Skeletal muscle satellite cell (primary cell): ENCODE measurements around the gene HMGA1.

Experiments
- H3K27me3 ChIP-seq: 2 replicates; pipeline ENCODE4 v1.7.0; 2013; ENCODE audit warnings: low read length; ENCODE audit not compliant: control insufficient read depth, insufficient read depth
- H3K36me3 ChIP-seq: 2 replicates; pipeline ENCODE4 v1.7.0; 2013; ENCODE audit warnings: mild to moderate bottlenecking, control low read depth, low read length; ENCODE audit not compliant: insufficient read depth
- H3K4me1 ChIP-seq: 2 replicates; pipeline ENCODE4 v1.7.0; 2013; ENCODE audit warnings: low read length; ENCODE audit not compliant: control insufficient read depth, insufficient read depth
- H3K4me2 ChIP-seq: 2 replicates; pipeline ENCODE4 v1.7.0; 2013; ENCODE audit warnings: mild to moderate bottlenecking, low read length
- H3K4me3 ChIP-seq: 2 replicates; pipeline ENCODE4 v1.7.0; 2013; ENCODE audit warnings: low read length
- H3K9ac ChIP-seq: 2 replicates; pipeline ENCODE4 v1.7.0; 2013; ENCODE audit warnings: mild to moderate bottlenecking, low read depth, low read length, moderate library complexity
- H3K9me3 ChIP-seq: replicated peaks from 2 replicates; pipeline ENCODE4 v1.7.0; 2013; ENCODE audit warnings: mild to moderate bottlenecking, control low read depth, low read length

Gene HMGA1

GRCh38 chr6:34276191-34276590 is 39.5 kb downstream of the HMGA1 start:
- H3K4me1 ChIP-seq = no peaks in the 10 kb centered on the region
- H3K36me3 ChIP-seq = peaks cover 11% of the 10 kb centered on the region
- H3K27me3 ChIP-seq = no peaks in the 10 kb centered on the region
- H3K4me2 ChIP-seq = no peak overlapping the region
- H3K4me3 ChIP-seq = no peak overlapping the region
- H3K9me3 ChIP-seq = no peaks in the 10 kb centered on the region
- no peak overlapping the region for H3K9ac ChIP-seq

- H3K4me3 ChIP-seq = no peak overlapping the region
- no peaks in the 10 kb centered on the region for H3K4me1 ChIP-seq
- no peaks in the 10 kb centered on the region for H3K27me3 ChIP-seq
- H3K36me3 ChIP-seq = peaks cover 11% of the 10 kb centered on the region
- H3K4me2 ChIP-seq = no peak overlapping the region
- H3K9ac ChIP-seq = no peak overlapping the region
- no peaks in the 10 kb centered on the region for H3K9me3 ChIP-seq
These were observed 40.4 kb downstream of the HMGA1 start for GRCh38 chr6:34276881-34277762.

- Histone ChIP-seq H3K9me3 (no peaks in the 10 kb centered on the region), H3K4me1 (no peaks in the 10 kb centered on the region), H3K9ac (no peak overlapping the region), H3K36me3 (peaks cover 11% of the 10 kb centered on the region), H3K4me3 (no peak overlapping the region), H3K4me2 (no peak overlapping the region), H3K27me3 (no peaks in the 10 kb centered on the region)
These were observed 41.1 kb downstream of the HMGA1 start for GRCh38 chr6:34277763-34278112.

DNA sequence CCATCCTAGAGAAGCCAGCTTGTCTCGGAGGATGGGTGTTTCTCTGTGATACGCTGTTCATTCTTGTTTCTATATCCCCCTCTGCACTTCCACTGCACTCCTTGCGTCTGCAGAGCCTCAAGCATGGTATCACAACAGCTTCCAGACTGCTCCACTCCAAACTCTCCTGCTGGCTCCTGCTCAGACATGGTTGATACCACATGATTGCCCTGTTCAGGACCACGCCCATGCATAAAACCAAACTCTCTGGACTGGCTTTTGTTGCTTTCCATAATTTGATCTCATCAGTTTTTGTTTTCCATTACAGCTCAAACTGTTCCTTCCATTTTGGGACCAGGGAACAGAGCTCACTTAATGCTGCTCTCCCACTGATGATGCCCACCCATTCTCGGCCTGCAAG is 42.2 kb downstream of the HMGA1 start:
- Histone ChIP-seq H3K4me1 (no peaks in the 10 kb centered on the region), H3K27me3 (no peaks in the 10 kb centered on the region), H3K36me3 (peaks cover 11% of the 10 kb centered on the region), H3K4me3 (no peak overlapping the region), H3K9ac (no peak overlapping the region), H3K4me2 (no peak overlapping the region), H3K9me3 (no peaks in the 10 kb centered on the region)

GRCh38 chr6:34280216-34280615 is 43.5 kb downstream of the HMGA1 start:
- Histone ChIP-seq H3K4me1 (no peaks in the 10 kb centered on the region), H3K36me3 (peaks cover 14% of the 10 kb centered on the region), H3K4me3 (no peak overlapping the region), H3K27me3 (no peaks in the 10 kb centered on the region), H3K4me2 (no peak overlapping the region), H3K9me3 (no peaks in the 10 kb centered on the region), H3K9ac (no peak overlapping the region)

DNA sequence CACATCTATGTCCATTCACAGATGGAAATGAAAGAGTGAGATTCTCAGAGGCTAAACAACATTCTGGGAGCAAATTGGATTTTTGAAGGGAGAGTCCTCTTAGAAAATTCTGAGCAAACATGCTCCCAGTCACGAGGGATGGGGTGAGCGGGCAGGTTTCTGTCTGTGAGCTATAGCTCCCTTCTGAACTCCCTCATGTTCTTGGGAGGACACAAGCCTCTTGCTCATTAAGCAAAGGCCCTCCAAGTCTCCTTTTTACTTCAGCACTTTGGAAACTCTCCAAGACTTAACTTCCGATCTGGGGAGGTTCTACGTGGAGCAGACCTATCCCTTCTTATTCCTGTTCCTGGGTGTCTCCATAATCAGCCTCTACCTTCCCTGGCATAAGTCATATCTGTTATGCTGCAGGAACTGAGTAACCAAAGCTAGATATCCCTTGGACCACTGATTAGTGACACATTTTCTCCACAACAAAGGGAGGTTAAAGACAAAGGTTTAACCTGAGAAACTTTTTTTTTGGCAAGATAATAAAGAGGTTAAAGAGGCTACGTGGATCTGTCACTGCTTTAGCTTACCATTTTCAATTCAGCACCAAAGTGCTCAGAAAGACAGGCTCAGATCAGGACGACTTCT is 45.1 kb downstream of the HMGA1 start:
- Histone ChIP-seq H3K9ac (no peak overlapping the region), H3K4me3 (no peak overlapping the region), H3K36me3 (peaks cover 14% of the 10 kb centered on the region), H3K9me3 (no peaks in the 10 kb centered on the region), H3K4me1 (no peaks in the 10 kb centered on the region), H3K27me3 (no peaks in the 10 kb centered on the region), H3K4me2 (no peak overlapping the region)

DNA sequence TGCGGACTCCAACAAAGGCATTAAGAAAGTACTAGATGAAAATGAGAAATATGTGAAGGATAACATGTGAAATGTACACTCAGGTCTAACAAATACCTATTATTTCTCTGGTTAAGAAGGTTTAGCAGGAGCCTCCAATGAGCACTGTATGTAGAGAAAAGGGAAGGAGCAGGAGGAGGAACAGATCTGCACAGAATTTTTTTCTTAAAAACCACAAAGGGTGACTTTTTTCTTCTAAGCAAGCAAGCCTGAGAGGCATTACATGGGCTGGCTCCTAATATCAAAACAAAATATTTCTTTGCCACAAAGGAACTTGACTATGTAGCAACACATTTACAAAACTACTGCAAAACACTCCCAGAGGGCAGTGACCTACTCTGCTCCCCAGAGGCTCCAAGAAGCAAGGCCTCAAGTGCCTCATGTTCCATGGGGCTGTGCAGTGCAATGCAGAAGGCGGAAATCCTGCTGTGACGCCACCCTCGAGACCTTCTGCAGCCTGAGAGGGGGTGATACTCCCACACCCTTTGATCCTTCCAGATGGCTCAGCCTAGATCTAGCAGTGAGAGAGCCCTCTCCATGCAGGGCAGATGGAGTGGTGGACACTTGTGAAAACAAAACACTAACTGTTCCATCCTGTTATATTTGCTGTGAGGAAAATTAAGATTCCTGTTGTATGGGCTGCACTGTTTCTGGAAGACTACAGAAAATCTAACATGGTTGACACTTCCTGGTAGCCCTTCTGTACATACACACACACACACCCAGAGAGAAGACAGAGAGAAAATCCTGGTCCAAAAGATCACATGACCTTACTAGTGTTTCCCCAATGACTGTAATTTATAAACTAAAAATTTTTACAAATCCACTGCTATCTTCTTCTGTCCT is 48.1 kb downstream of the HMGA1 start:
- H3K4me3 ChIP-seq = no peak overlapping the region
- H3K4me1 ChIP-seq = no peaks in the 10 kb centered on the region
- no peaks in the 10 kb centered on the region for H3K9me3 ChIP-seq
- peaks cover 17% of the 10 kb centered on the region for H3K36me3 ChIP-seq
- H3K9ac ChIP-seq = no peak overlapping the region
- H3K4me2 ChIP-seq = no peak overlapping the region
- H3K27me3 ChIP-seq = no peaks in the 10 kb centered on the region

DNA sequence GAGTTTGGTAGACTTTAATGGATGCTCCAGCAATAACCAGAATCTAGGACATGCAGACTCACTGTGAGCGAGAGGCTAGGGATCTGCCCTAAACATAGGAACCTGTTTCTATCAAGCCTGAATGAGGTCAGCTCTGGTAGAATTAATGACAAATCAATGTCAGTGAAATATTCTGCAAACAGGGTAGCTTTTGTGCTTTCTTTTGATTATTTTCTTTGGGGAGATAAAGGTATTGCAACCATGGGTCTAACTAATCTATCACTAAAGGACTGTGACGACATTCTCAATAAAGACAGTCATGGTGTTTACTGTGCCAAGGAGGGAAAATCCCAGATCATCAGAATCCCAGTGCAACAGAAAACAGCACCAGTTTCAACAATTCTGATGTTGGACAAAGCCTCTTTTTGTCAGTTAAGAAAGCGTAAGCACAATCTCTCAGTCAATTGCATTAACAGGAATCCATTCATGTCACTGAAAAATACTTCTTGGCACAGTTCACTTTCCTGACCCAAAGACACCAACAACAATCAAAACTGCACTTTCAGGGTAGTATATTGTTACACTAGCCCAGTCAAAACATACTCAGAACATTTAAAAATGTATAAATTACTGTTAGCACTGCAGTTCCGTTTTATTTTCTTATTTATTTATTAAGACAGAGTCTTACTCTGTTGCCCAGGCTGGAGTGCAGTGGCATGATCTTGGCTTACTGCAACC is 48.9 kb downstream of the HMGA1 start:
- H3K27me3 ChIP-seq = no peaks in the 10 kb centered on the region
- H3K4me2 ChIP-seq = no peak overlapping the region
- no peak overlapping the region for H3K4me3 ChIP-seq
- no peak overlapping the region for H3K9ac ChIP-seq
- H3K4me1 ChIP-seq = no peaks in the 10 kb centered on the region
- peaks cover 17% of the 10 kb centered on the region for H3K36me3 ChIP-seq
- no peaks in the 10 kb centered on the region for H3K9me3 ChIP-seq

DNA sequence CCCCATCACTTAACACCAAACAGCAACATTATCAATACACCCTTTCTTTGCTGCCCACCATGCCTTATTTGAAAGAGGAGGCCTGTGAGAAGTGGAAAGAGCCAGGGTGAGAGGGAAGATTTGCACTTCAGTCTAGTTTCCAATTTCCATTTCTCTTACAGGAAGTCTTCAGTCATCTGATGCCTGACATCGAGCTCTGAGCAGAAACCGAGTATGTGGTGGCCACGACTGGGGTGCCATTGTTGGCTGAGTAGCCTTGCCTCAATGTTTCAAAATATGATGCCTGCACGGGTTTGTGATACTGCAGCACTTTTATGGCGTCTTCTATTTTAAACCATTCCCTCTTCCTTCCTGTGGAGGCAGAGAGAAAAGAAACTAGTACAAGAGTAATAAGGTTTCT is 51.9 kb downstream of the HMGA1 start:
- Histone ChIP-seq H3K9me3 (no peaks in the 10 kb centered on the region), H3K4me3 (no peak overlapping the region), H3K4me2 (no peak overlapping the region), H3K36me3 (peaks cover 34% of the 10 kb centered on the region), H3K4me1 (no peaks in the 10 kb centered on the region), H3K9ac (no peak overlapping the region), H3K27me3 (no peaks in the 10 kb centered on the region)

DNA sequence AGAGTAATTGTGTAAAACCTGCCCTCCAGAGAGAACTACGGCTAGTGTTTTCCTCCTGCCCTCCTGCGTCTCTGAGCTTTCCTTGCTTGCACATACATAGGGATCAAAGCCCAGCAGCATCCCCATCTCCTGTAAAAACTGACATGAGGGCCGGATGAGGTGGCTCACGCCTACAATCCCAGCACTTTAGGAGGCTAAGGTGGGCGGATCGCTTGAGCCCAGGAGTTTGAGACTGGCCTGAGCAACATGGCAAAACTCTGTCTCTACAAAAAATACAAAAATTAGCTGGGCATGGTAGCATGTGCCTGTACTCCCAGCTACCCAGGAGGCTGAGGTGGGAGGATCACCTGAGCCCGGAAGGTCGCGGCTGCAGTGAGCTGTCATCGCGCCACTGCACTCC is 52.5 kb downstream of the HMGA1 start:
- H3K36me3 ChIP-seq = peaks cover 36% of the 10 kb centered on the region
- no peaks in the 10 kb centered on the region for H3K9me3 ChIP-seq
- no peak overlapping the region for H3K9ac ChIP-seq
- no peaks in the 10 kb centered on the region for H3K27me3 ChIP-seq
- no peak overlapping the region for H3K4me2 ChIP-seq
- no peak overlapping the region for H3K4me3 ChIP-seq
- no peaks in the 10 kb centered on the region for H3K4me1 ChIP-seq

DNA sequence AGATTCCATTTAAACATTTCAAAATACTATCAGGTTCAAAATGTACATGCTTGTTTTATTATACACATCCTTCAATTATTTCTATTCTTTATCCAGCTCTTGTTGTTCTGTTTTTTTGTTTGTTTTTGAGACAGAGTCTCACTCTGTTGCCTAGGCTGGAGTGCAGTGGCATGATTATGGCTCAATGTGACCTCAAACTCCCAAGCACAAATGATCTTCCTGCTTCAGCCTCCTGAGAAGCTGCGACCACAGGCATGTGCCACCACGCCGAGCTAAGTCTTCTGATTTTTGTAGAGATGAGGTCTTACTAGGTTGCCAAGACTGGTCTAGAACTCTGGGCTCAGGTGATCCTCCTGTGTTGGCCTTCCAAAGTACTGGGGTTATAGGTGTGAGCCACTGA is 56.3 kb downstream of the HMGA1 start:
- Histone ChIP-seq H3K27me3 (no peaks in the 10 kb centered on the region), H3K4me1 (peaks cover 6% of the 10 kb centered on the region), H3K9me3 (no peaks in the 10 kb centered on the region), H3K9ac (no peak overlapping the region), H3K4me3 (no peak overlapping the region), H3K4me2 (no peak overlapping the region), H3K36me3 (peaks cover 24% of the 10 kb centered on the region)
